ENCODE data around the gene ADPRH.

Gene ADPRH

GRCh38 chr3:119628816-119629445, 49.6 kb downstream of the ADPRH start:
- DNase-seq (ENCODE audit: low read depth): no peak

GRCh38 chr3:119630128-119630879, 51.0 kb downstream of the ADPRH start:
- peak; percentile 43 for DNase-seq (ENCODE audit: low read depth)

GRCh38 chr3:119630880-119631329, 51.6 kb downstream of the ADPRH start:
- DNase-seq (ENCODE audit: low read depth): no peak

GRCh38 chr3:119631516-119631915, 52.2 kb downstream of the ADPRH start:
- DNase-seq (ENCODE audit: low read depth): no peak

- DNase-seq (ENCODE audit: low read depth): no peak
These were observed 52.9 kb downstream of the ADPRH start for GRCh38 chr3:119632216-119632615.

- no peak for DNase-seq (ENCODE audit: low read depth)
These were observed 53.5 kb downstream of the ADPRH start for GRCh38 chr3:119632829-119633228.

GRCh38 chr3:119635719-119636118, 56.4 kb downstream of the ADPRH start:
- DNase-seq (ENCODE audit: low read depth): no peak

- DNase-seq (ENCODE audit: low read depth): peak; percentile 37
These were observed 57.0 kb downstream of the ADPRH start for GRCh38 chr3:119636249-119636648.

GRCh38 chr3:119636891-119637611, 57.8 kb downstream of the ADPRH start:
- no peak for DNase-seq (ENCODE audit: low read depth)

- peak; percentile 90 for DNase-seq (ENCODE audit: low read depth)
These were observed 58.6 kb downstream of the ADPRH start for GRCh38 chr3:119637679-119638477.

Measured in ELR (cell line).